Stimulated activated CD4-positive, alpha-beta T cell treated with anti-CD3 and anti-CD28 coated beads, Interleukin-4, amount 100 ng/mL, for 24 hours (primary cell): ENCODE measurements around the gene ATP12A.
A peak's percentile ranks its signal among the peaks of the same experiment; 100 is the strongest.
"Not testable (repeated sequence)": the region's sequence is repeated elsewhere in the genome, so short reads cannot be mapped to it uniquely, and the experiment has no call there.

ENCODE experiments used
- DNase-seq: peaks from one replicate; pipeline ENCODE4 v3.0.0-alpha.2; 2020

Gene ATP12A

DNA sequence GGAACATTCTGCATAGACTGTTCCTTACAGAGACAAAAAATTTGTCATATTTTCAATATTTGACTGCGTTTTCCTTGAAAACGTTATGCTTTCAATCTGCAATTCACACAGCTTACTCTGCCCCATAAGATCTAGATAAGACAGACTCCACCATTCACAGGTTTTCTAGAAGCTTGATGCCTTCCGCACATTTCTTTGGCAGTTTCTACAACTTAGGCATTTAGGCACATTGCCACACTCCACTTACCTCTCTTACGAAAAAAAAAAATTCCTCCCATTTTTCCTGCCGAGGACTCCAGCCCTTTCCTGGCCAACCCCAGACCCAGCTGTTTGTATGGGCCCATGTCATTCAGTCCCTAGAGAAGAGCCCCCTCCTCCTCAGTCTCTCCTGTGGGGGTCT is 11.2 kb downstream of the ATP12A start:
- no peak for DNase-seq

DNA sequence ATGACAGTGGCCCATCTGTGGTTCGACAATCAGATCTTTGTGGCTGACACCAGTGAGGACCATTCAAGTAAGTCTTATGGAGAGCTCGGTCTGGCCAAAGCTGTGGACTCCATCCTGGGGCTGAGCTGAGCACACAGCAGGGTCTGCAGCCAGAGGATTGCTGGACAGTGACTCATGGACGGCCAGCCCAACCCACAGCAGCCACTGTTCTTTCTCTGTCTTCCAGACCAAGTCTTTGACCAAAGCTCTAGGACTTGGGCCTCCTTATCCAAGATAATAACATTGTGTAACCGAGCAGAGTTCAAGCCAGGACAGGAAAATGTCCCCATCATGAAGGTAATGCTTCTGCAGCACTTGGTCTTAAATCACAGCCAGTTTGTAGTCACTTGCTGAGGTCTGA is 12.4 kb downstream of the ATP12A start:
- no peak for DNase-seq

- peak; percentile 49 for DNase-seq
These were observed 13.8 kb downstream of the ATP12A start for GRCh38 chr13:24693862-24694471.

GRCh38 chr13:24694907-24695306 is 14.7 kb downstream of the ATP12A start:
- DNase-seq, result no peak

- DNase-seq, result no peak
These were observed 18.5 kb downstream of the ATP12A start for GRCh38 chr13:24698686-24699085.

- DNase-seq, result no peak
These were observed 19.3 kb downstream of the ATP12A start for GRCh38 chr13:24699541-24699940.

GRCh38 chr13:24700539-24700938 is 20.3 kb downstream of the ATP12A start:
- no peak for DNase-seq

DNA sequence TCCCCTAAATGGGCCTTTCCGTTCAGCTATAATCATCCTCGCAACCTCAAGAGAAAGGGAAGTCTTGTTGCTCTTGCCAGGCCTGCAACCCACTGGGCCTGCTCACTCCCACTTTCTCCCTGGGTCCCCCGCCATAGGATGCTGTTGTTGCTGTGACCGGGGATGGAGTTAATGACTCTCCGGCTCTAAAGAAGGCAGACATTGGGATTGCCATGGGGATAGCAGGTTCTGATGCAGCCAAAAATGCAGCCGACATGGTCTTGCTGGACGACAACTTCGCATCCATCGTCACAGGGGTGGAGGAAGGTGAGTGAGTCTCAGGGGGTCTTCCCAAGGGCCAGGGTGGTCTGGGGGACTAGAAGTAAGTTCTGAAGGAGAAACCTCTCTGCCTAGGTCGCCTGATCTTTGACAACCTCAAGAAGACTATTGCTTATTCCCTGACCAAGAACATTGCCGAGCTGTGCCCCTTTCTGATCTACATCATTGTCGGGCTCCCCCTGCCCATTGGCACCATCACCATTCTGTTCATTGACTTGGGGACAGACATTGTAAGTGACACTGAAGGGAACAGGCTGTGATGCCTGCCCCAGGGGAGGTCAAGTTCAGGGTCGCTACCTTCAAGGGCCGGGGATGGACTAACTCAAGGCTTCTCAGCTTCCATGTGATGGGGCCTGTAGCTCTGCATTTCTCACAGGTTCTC is 26.8 kb downstream of the ATP12A start:
- no peak for DNase-seq

- DNase-seq, result peak; percentile 53
These were observed 29.1 kb downstream of the ATP12A start for GRCh38 chr13:24709186-24709913.

DNA sequence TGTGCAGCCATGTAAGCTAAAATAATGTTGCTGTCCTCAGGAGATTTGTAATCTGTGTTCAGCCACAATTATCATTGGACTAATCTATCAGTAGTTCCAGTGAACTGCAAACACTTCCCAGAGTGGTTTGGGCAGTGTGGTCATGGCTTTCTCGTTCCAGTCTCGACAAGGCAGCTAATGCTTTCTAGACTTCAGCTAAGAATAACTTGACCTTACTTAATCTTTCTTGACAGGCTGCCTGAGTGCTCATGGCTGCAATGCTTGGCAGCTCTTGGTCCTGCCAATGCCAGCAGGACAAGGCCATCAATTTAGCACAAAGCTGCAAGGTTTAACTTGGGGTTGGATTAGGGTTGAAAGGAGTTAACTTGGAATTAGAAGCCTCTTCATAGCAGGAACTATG is 32.8 kb downstream of the ATP12A start:
- no peak for DNase-seq

DNA sequence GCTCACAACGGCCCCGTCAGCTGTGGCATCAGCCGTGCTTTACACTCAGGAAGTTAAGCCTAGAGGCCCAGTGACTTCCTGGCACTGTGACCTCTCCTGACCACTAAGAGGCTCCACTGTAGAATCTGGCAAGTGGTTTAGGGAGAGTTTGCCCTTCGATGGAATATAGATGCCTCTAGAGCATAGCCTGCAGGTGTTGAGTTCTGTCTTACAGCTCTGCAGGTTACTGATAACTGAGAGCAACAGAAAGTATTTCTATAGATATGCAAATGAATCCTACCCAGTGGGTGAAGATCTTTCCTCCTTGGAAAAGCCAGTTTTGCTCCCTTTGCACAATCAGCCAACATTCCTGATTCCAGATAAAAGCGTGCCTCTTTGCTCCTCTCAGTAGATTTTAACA is 35.8 kb downstream of the ATP12A start:
- DNase-seq, result no peak

- no peak for DNase-seq
These were observed 36.2 kb downstream of the ATP12A start for GRCh38 chr13:24716446-24716845.

- no peak for DNase-seq
These were observed 37.0 kb downstream of the ATP12A start for GRCh38 chr13:24717217-24717616.

DNA sequence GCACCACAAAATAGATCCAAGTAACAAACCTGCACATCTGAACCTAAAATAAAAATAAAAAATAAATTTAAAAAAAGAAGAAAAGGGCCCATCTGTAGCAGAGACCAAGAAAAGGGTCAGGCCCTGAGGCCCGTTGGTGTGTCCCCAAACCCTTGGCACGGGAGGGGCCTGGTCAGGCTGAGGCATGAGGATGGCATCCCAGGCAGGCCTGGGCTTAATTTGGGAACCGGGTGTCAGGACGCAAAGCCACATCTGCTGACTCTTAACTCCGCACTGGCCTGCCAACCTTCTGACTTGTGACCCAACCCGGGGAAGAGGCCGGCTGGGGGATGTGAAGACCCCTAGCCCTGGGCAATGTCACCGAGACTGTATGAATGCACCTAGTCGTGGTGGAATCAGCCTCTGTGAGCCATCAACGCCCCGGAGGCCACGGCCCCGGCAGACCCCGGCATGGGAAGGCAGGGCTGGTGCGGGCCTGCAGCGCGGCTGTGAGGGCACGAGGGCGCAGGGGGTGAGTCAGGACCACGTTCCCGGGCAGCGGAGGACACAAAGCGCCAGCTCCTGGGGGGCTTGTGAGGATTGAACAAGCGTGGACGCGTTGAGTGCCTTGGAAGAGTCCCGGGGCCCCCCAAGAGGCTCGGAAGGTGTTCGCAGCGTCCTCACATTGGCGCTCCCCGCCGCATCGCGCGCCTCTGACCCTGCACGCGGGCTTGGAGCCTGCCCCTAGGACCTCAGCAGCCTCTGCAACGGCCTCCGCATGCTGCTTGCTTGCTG is 38.2 kb downstream of the ATP12A start:
- no peak for DNase-seq

GRCh38 chr13:24719139-24719538 is 38.9 kb downstream of the ATP12A start:
- no peak for DNase-seq

DNA sequence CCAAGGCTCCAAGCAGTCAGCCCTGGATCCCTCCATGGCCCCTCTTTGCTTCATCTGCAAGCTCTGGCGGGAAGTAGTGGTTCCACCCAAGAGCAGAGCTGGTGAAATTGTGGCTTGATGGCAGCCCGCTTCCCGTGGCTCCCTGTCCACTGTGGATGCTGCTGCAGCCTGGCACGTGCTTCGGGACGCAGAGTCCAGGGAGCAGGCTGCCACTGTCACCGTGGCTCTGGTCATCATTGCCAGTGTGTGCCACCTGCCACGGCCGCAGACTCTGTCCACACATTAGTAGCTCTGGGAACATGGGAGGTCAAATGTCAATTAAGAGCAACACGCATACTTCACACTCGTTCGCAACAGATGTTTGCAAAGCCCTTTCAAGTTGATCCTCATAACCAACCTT is 43.0 kb downstream of the ATP12A start:
- no peak for DNase-seq

DNA sequence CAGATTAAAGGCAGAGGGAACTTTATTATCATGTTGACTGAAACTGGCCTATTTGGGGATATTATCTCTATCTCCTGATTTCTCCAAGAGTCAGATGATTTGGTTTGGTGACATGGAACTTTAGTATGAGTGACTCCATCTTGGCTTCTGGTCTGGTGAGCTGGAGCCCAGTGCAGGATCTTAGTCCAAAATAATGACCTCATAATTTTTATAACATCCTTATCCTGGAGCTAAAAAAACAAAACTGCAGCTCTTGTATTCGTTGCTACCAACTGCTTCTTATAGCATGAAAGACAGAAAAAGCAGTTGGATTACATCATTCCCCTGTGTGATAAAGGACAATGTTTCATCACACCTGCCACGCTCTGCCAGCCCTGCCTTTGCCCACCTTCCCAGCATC is 44.5 kb downstream of the ATP12A start:
- DNase-seq, result no peak

DNA sequence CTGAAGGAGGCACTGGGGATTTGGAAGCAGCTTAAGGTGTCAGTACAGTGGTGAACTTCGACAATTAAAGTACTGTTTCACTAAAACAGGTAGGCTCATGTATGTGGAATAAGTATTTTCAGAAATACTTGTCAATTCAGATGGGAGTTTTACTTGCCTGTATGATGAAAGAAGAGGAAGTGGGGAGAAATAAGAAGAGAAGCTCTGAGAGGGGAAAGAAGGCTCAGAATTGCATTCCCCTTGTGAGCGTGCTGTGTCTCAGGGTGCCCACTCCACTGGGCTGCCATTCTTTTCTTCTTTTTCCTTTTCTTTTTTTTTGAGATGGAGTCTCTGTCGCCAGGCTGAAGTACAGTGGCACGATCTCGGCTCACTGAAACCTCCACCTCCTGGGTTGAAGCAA is 45.2 kb downstream of the ATP12A start:
- no peak for DNase-seq

GRCh38 chr13:24727731-24728601 is 47.8 kb downstream of the ATP12A start:
- peak; percentile 74 for DNase-seq

- not testable (repeated sequence) for DNase-seq
These were observed 50.8 kb downstream of the ATP12A start for GRCh38 chr13:24730873-24731567.

- DNase-seq, result no peak
These were observed 54.7 kb downstream of the ATP12A start for GRCh38 chr13:24734950-24735349.

GRCh38 chr13:24737042-24737441 is 56.8 kb downstream of the ATP12A start:
- DNase-seq, result no peak
